Thyroid gland (tissue), 4 donors: ENCODE results near the gene PPFIA3. TPM values are rescaled to one million over a fixed set of nuclear protein-coding genes. Genes with fewer than 3 reads are reported as not detected.

Source experiments
- DNase-seq, 2 donors: peaks; one replicate each; pipeline ENCODE4 v3.0.0-alpha.2; 2019
- H3K27ac ChIP-seq, 3 donors: fragments of 200-600 bp; sonication (generic); 1 replicate in 2 of 3; 2 replicates in 1 of 3; pipeline ENCODE4 v1.5.1; 2016 to 2019; ENCODE audit warnings: mild to moderate bottlenecking in 1 of 3, moderate library complexity in 1 of 3
- H3K27me3 ChIP-seq: fragments of 200-600 bp; sonication (generic); one replicate; pipeline ENCODE4 v1.5.1; 2019
- H3K36me3 ChIP-seq, 2 donors: fragments of 200-600 bp; sonication (generic); one replicate each; pipeline ENCODE4 v1.5.1; 2016 to 2019
- H3K4me1 ChIP-seq, 2 donors: fragments of 200-600 bp; sonication (generic); one replicate each; pipeline ENCODE4 v1.5.1; 2017 to 2019
- H3K4me3 ChIP-seq, 3 donors: fragments of 200-600 bp; sonication (generic); replicated peaks in 1 of 3; 1 replicate in 2 of 3; 2 replicates in 1 of 3; pipeline ENCODE4 v1.5.1; 2016; ENCODE audit warnings: mild to moderate bottlenecking in 1 of 3
- H3K9me3 ChIP-seq: fragments of 200-600 bp; sonication (generic); one replicate; pipeline ENCODE4 v1.5.1; 2017
- CTCF ChIP-seq, 6 experiments: fragments of 200-600 bp in 3 of 6; fragments of 450-650 bp in 3 of 6; sonication (generic) in 3 of 6; IDR thresholded peaks; one replicate each; pipeline ENCODE4 v1.5.1; 2016 to 2019; ENCODE audit warnings: antibody characterized with exemption in 6 of 6, mild to moderate bottlenecking in 2 of 6, inconsistent platforms in 1 of 6, moderate library complexity in 1 of 6
- POLR2A ChIP-seq, 2 donors: fragments of 450-650 bp; IDR thresholded peaks; one replicate each; pipeline ENCODE4 v1.6.1; 2017; ENCODE audit warnings: antibody characterized with exemption in 2 of 2, mild to moderate bottlenecking in 2 of 2, moderate library complexity in 1 of 2
- WGBS, 2 donors: methylation state at CpG; one replicate each; pipeline ENCODE4 v1.1.5; 2017; 5-methylcytosine and 5-hydroxymethylcytosine counted together
- intact Hi-C: fragments of 100-400 bp; cut with DNase I; formaldehyde crosslinking; loops from one replicate; pipeline ENCODE4 v1.15.1; 2023
- total RNA-seq, 4 donors: library from RNA; depleted of rRNA; stranded (reverse); fragments of >200 nt; gene quantifications; one replicate each; pipeline ENCODE4 v1.2.3, GENCODE V29; 2016

PPFIA3 gene
- total RNA-seq, 4 donors from 2014 or later, result 4.6 to 7.4 (median 5.3) TPM

DNA sequence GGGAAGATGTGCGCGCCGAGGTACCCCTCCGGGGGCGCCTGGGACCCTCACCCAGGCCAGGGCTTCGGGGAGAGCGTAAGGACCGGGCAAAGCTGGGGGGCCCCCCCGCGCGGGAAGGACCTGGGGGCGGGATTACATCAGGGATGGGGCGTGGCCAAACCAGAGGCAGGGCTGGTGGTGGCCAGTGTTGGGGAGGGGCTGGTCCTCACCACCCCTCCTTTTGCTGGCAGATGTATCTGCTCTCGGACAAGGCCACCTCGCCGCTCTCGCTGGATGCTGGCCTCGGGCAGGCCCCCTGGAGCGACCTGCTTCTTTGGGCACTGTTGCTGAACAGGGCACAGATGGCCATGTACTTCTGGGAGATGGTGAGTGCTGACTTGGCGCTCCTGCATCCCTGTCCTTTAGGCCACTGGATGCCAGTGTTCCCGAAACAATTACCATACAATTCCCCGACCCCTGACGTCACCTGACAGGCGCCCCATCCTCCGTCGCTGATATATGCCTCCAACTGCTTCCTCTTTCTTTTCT, 63.6 kb downstream of the PPFIA3 start:
- Histone ChIP-seq H3K27ac (no peak overlapping the region), H3K4me1 (no peaks in the 10 kb centered on the region), H3K27me3 (no peaks in the 10 kb centered on the region), H3K4me3 (no peak overlapping the region), H3K36me3 (peaks cover 5 to 6% of the 10 kb centered on the region in 2 donors), H3K9me3 (no peaks in the 10 kb centered on the region)
- intact Hi-C loops, result no loop called here
- no peak for DNase-seq
- TF ChIP-seq POLR2A (IDR thresholded peaks at IDR 0.05) (no peak), CTCF (IDR thresholded peaks at IDR 0.05) (no peak)
- WGBS, 2 donors, result 78 to 82% methylated on average over 13 to 19 of the region's 26 CpGs

GRCh38 chr19:49186108-49186507, 66.8 kb downstream of the PPFIA3 start:
- Histone ChIP-seq H3K36me3 (peaks cover 12 to 17% of the 10 kb centered on the region in 2 donors), H3K27ac (no peak overlapping the region), H3K4me1 (no peaks in the 10 kb centered on the region), H3K27me3 (no peaks in the 10 kb centered on the region), H3K4me3 (no peak overlapping the region), H3K9me3 (no peaks in the 10 kb centered on the region)
- no peak for DNase-seq
- intact Hi-C loops, result no loop called here
- TF ChIP-seq POLR2A (IDR thresholded peaks at IDR 0.05) (no peak), CTCF (IDR thresholded peaks at IDR 0.05) (no peak)
- WGBS, 2 donors, result 84 to 88% methylated on average over 5 of the region's 5 CpGs

DNA sequence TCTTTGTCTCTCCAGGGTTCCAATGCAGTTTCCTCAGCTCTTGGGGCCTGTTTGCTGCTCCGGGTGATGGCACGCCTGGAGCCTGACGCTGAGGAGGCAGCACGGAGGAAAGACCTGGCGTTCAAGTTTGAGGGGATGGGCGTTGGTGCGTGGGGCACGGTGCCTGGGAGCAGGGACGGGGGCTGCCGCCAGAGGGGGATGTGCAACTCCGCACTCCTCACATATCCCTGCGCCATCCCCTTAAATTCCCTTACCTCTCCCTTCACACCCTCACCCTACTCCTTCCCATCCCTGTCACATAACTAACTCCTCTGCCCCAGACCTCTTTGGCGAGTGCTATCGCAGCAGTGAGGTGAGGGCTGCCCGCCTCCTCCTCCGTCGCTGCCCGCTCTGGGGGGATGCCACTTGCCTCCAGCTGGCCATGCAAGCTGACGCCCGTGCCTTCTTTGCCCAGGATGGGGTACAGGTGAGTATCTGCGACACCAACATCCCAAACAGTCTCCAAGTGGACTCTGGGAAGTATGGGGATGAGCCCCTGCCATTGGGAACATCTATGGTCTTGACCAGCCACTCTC, 69.4 kb downstream of the PPFIA3 start:
- Histone ChIP-seq H3K4me1 (no peaks in the 10 kb centered on the region), H3K27me3 (no peaks in the 10 kb centered on the region), H3K4me3 (no peak overlapping the region), H3K27ac (no peak overlapping the region), H3K9me3 (no peaks in the 10 kb centered on the region), H3K36me3 (peaks cover 13 to 20% of the 10 kb centered on the region in 2 donors)
- TF ChIP-seq CTCF (IDR thresholded peaks at IDR 0.05), result no peak
- no peak for TF ChIP-seq POLR2A (IDR thresholded peaks at IDR 0.05)
- intact Hi-C loops, result no loop called here
- WGBS, 2 donors, result 85 to 86% methylated on average over 21 of the region's 21 CpGs
- DNase-seq, result no peak

DNA sequence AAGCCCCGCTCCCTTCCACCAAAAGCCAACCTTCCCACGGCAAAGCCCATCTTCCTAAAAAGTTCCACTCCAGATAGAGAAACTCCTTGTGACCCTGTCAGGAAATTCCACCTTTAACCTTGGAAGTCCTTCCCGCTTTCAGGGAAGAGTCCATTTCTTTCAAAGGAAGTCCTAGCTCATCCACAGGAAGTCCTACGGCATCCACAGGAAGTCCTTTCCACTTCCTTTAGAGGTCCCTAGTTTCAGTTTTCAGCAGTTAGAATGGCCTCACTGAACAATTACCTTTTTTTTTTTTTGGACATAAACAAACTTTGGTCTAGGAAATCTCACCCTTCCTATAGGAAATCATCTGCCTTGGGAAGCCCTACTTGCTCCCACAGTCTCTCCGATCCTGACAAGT, 69.9 kb downstream of the PPFIA3 start:
- Histone ChIP-seq H3K27ac (peak overlapping the region in 1 of 3 donors; percentile 19), H3K9me3 (no peaks in the 10 kb centered on the region), H3K36me3 (peaks cover 13 to 20% of the 10 kb centered on the region in 2 donors), H3K27me3 (no peaks in the 10 kb centered on the region), H3K4me3 (no peak overlapping the region), H3K4me1 (no peaks in the 10 kb centered on the region)
- TF ChIP-seq CTCF (IDR thresholded peaks at IDR 0.05), result no peak
- TF ChIP-seq POLR2A (IDR thresholded peaks at IDR 0.05), result no peak
- 77 to 83% methylated on average over 5 of the region's 5 CpGs for WGBS, 2 donors
- DNase-seq, result no peak
- intact Hi-C loops, result no loop called here

DNA sequence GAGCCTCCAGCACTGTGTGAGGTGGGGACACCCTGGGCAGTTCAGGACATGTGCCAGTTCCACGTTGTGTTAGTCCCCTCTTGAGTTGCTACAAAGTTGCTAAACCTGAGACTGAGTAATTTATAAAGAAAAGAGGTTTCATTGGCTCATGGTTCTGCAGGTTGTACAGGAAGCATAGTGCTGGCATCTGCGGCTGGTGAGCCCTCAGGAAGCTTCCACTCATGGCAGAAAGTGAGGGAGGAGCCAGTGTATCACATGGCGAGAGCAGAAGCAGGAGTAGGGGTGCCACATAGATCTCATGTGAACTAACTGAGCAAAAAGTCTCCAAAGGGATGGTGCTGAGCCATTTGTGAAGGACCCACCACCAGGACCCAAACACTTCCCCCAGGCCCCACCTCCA, 71.4 kb downstream of the PPFIA3 start:
- DNase-seq, result no peak
- 90 to 92% methylated on average over 3 of the region's 3 CpGs for WGBS, 2 donors
- Histone ChIP-seq H3K27ac (no peak overlapping the region), H3K27me3 (no peaks in the 10 kb centered on the region), H3K36me3 (peaks cover 13 to 20% of the 10 kb centered on the region in 2 donors), H3K4me1 (no peaks in the 10 kb centered on the region), H3K9me3 (no peaks in the 10 kb centered on the region), H3K4me3 (no peak overlapping the region)
- intact Hi-C loops, result no loop called here
- TF ChIP-seq POLR2A (IDR thresholded peaks at IDR 0.05) (no peak), CTCF (IDR thresholded peaks at IDR 0.05) (no peak)
